ENCODE measurements around the gene UBASH3A. TPM values are rescaled to one million over a fixed set of nuclear protein-coding genes. Genes with fewer than 3 reads are reported as not detected.

Gene UBASH3A
- total and polyA plus RNA-seq, 2 donors (not counting 1 experiment from before 2014, with no cell fraction given): 0.12 to 0.33 TPM

DNA sequence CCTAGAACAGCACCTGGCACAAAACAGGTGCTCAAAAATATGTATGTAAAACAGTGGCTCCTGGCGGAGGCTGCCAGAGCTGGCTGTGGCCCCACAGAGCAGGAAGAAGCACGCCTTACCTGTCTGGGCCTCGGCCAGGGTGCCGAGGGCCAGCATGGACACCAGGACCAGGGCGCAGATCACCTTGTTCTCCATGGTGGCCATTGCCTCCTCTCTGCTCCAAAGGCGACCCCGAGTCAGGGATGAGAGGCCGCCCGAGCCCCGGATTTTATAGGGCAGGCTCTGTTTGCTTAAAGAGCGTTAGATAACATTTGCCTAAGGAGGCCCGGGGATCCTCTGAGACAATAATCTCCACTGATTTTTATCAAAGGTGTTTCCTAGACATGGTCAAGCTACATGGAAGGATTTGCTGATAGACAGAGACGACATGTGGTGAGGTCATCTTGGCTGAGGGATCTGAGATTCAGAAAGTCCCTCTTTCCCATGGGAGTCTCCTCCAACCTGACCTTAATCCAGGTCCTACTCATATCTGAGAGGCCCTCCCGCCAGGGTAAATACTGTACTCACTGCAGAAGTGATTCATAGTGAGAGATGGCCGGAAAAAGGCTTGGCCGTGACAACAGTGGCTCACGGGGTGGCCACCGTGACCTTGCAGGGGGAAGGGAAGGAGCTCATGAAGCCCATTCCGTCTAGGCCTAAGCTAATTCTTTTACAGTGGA is 37.3 kb upstream of the UBASH3A start, which contains the start of gene TFF1:
TSS of gene TFF1 (minus strand) at position 244 of the 719 bp plus-strand sequence. CDS start at position 204, 40 bp downstream.
- DNase-seq (no peak), ATAC-seq (ENCODE audit: low read depth) (no peak)
- no peaks in the 10 kb centered on the region for H3K9me3 Mint-ChIP-seq (ENCODE audit: insufficient read depth)
- H3K27ac Mint-ChIP-seq: peak within 1 kb of the TSS; percentile 20
- no peak for TF ChIP-seq EZH2 (IDR thresholded peaks at IDR 0.05; ENCODE audit: borderline replicate concordance, insufficient read depth, low read depth, low read length, poor library complexity, severe bottlenecking)
- no peak for TF ChIP-seq CTCF (IDR thresholded peaks at IDR 0.05)
- H2AFZ ChIP-seq (ENCODE audit: insufficient read depth, low read depth, low read length, poor library complexity, severe bottlenecking): no peak within 1 kb of the TSS
- H3K27ac ChIP-seq (ENCODE audit: low read length in 2 of 2): no peak within 1 kb of the TSS
- intact Hi-C loops (cut with micrococcal nuclease): no loop called here
- ChIA-PET POLR2A (no interaction called here), CTCF (interaction anchor here (0.7 to 1.3 kb wide), 2 partner anchors 37 to 170 kb away, joined by 3 to 4 read pairs; partner anchors contain the start of gene UBASH3A)
- no peaks in the 10 kb centered on the region for H3K79me2 ChIP-seq (ENCODE audit: control insufficient read depth, insufficient read depth, low read length)
- H3K27me3 ChIP-seq (replicated peaks in 1 of 4; ENCODE audit: control extremely low read depth in 1 of 4, control insufficient read depth in 3 of 4, insufficient read depth in 4 of 4, low read length in 3 of 4): peaks cover 0 to 2% (median 1%) of the 10 kb centered on the region in 4 experiments
- H4K20me1 ChIP-seq (ENCODE audit: control insufficient read depth, insufficient read depth, low read length, poor library complexity, severe bottlenecking): no peaks in the 10 kb centered on the region
- H3K4me3 Mint-ChIP-seq: no peak within 1 kb of the TSS
- H3K4me1 ChIP-seq (ENCODE audit: control insufficient read depth in 2 of 2, insufficient read depth in 2 of 2, low read length in 2 of 2): no peaks in the 10 kb centered on the region
- 84% methylated on average over 18 of the region's 19 CpGs for WGBS (ENCODE audit: insufficient coverage)
- H3K36me3 ChIP-seq (replicated peaks in 1 of 2; ENCODE audit: control extremely low read depth in 1 of 2, control insufficient read depth in 1 of 2, extremely low read depth in 1 of 2, insufficient read depth in 2 of 2, low read length in 1 of 2): no peaks in the 10 kb centered on the region
- peaks cover 45% of the 10 kb centered on the region for H3K27me3 Mint-ChIP-seq
- H3K9ac ChIP-seq (ENCODE audit: low read length): no peak within 1 kb of the TSS
- no peak within 1 kb of the TSS for H3K4me2 ChIP-seq (replicated peaks; ENCODE audit: low read depth, low read length, poor library complexity, severe bottlenecking)
- no peaks in the 10 kb centered on the region for H3K9me3 ChIP-seq (ENCODE audit: control extremely low read depth in 1 of 3, control insufficient read depth in 2 of 3, insufficient read depth in 1 of 3, low read length in 2 of 3)
- no peak within 1 kb of the TSS for H3K4me3 ChIP-seq (ENCODE audit: control extremely low read depth in 1 of 5, extremely low read depth in 1 of 5, insufficient read depth in 1 of 5, low read depth in 2 of 5, low read length in 4 of 5)
- H3K4me1 Mint-ChIP-seq: no peaks in the 10 kb centered on the region

All from B cell (primary cell).